Measurements from ENCODE around the gene KCTD10.
A peak's percentile ranks its signal among the peaks of the same experiment; 100 is the strongest.
"Not testable (repeated sequence)": the region's sequence is repeated elsewhere in the genome, so short reads cannot be mapped to it uniquely, and the experiment has no call there.

KCTD10 gene

DNA sequence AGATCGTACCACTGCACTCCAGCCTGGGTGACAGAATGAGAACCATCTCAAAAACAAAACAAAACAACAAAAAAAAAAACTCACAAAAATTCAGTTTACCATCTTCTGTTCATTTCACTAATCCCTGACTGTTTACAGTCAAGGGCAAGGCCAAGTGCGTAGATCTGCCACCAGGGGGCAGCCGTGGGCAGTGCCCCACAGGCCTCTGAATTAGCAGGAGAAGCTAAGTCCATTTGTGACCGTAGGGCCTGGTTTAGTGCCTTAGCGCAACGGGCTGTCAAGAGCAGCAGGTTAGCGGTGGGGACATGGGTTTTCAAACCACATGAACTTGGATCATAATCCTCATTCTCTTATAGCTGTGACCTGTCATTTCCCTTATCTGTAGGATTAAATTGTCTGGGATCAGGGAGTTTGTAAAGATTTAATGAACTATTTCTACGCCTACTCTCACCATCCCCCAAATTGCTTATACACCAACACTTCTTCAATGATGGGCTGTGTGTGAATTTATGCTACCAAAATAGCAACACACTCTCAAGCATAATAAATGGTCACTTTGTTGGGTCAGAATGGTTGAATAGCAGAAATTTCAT, 49.0 kb downstream of the KCTD10 start:
- DNase-seq (ENCODE audit: low read depth), result peak; percentile 86
- no peak for TF ChIP-seq POLR2A (IDR thresholded peaks at IDR 0.05; ENCODE audit: extremely low read depth, insufficient read length)
- TF ChIP-seq, protein P1, sequence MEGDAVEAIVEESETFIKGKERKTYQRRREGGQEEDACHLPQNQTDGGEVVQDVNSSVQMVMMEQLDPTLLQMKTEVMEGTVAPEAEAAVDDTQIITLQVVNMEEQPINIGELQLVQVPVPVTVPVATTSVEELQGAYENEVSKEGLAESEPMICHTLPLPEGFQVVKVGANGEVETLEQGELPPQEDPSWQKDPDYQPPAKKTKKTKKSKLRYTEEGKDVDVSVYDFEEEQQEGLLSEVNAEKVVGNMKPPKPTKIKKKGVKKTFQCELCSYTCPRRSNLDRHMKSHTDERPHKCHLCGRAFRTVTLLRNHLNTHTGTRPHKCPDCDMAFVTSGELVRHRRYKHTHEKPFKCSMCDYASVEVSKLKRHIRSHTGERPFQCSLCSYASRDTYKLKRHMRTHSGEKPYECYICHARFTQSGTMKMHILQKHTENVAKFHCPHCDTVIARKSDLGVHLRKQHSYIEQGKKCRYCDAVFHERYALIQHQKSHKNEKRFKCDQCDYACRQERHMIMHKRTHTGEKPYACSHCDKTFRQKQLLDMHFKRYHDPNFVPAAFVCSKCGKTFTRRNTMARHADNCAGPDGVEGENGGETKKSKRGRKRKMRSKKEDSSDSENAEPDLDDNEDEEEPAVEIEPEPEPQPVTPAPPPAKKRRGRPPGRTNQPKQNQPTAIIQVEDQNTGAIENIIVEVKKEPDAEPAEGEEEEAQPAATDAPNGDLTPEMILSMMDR (IDR thresholded peaks at IDR 0.05; ENCODE audit: low read depth, low read length), result peak; percentile 100
- H3K4me3 ChIP-seq (ENCODE audit: low read depth, low read length), result no peak overlapping the region

DNA sequence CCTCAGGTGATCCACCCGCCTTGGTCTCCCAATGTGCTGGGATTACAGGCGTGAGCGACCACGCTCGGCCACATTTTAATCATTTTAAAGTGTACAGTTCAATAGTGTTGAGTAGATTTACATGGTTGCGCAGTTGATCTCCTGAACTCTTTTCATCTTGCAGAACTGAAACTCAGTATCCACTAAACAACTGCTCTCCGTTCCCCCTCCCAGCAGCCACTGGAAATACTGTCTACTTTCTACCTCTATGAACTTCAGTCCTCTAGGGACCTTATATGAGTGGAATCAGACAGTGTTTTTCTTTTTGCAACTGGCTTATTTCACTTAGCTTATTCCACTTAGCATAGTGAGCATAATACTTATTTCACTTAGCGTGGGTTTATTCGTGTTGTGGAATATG, 53.7 kb downstream of the KCTD10 start:
- TF ChIP-seq, protein P2, sequence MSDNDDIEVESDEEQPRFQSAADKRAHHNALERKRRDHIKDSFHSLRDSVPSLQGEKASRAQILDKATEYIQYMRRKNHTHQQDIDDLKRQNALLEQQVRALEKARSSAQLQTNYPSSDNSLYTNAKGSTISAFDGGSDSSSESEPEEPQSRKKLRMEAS (IDR thresholded peaks at IDR 0.05; ENCODE audit: low read depth, low read length), result no peak
- TF ChIP-seq, protein P1 (IDR thresholded peaks at IDR 0.05; ENCODE audit: low read depth, low read length), result no peak
- TF ChIP-seq MYC (IDR thresholded peaks at IDR 0.05; ENCODE audit: low read depth, low read length) (no peak), POLR2A (IDR thresholded peaks at IDR 0.05; ENCODE audit: extremely low read depth, insufficient read length) (no peak)
- no peak overlapping the region for H3K4me3 ChIP-seq (ENCODE audit: low read depth, low read length)
- no peak for DNase-seq (ENCODE audit: low read depth)

DNA sequence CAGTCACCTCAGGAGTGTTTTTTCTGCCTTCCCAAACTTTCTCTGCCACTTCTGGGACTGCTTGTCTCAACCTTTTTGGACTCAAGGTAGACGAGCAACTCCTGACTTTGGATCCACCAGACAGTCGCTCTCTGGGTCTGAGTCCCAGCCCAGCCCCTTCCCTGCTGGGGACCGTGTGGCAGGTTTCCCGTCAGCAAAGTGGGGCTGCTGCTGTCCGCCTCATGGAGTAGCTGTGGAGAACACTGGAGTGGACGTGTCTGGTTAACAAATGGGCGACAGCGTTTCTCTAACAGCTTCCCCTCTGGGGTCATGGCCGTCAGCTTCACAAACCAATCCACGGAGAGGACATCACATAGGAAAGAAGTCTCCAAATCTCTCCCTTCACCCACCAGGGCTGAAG, 54.8 kb downstream of the KCTD10 start:
- no peak overlapping the region for H3K4me3 ChIP-seq (ENCODE audit: low read depth, low read length)
- TF ChIP-seq, protein P1 (IDR thresholded peaks at IDR 0.05; ENCODE audit: low read depth, low read length), result no peak
- TF ChIP-seq POLR2A (IDR thresholded peaks at IDR 0.05; ENCODE audit: extremely low read depth, insufficient read length) (no peak), MYC (IDR thresholded peaks at IDR 0.05; ENCODE audit: low read depth, low read length) (no peak)
- TF ChIP-seq, protein P2 (IDR thresholded peaks at IDR 0.05; ENCODE audit: low read depth, low read length), result no peak
- DNase-seq (ENCODE audit: low read depth), result no peak

DNA sequence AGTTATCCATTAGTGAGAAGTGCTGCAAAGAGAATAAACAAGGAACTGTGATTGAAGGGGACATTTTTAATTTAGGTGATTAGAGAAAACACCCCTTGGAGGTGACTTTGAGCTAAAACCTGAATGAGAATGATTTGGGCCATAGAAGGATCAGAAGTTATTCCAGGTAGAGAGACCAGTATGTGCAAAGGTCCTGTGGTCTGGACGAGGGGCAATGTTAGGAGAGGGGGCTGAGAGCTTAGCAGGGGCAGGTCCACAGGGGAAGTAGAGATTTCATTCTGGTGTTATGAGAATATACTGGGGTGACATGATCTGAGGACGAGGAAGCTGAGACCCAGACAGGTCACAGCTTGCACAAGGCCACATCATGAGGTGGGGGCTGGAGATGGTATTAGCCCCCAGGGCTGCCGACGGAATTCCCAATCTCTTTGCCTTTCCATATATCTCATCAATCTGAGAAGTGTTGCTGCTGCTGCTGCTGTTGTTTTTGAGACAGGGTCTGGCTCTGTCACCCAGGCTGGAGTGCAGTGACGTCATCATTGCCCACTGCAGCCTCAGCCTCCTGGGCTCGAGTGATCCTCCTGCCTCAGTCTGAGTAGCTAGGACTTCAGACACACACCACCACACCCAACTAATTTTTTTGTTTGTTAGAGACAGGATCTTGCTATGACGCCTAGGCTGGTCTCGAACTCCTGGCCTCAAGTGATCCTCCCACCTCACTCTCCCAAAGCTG, 55.6 kb downstream of the KCTD10 start:
- TF ChIP-seq MYC (IDR thresholded peaks at IDR 0.05; ENCODE audit: low read depth, low read length) (no peak), POLR2A (IDR thresholded peaks at IDR 0.05; ENCODE audit: extremely low read depth, insufficient read length) (no peak)
- TF ChIP-seq, protein P2 (IDR thresholded peaks at IDR 0.05; ENCODE audit: low read depth, low read length), result no peak
- TF ChIP-seq, protein P1 (IDR thresholded peaks at IDR 0.05; ENCODE audit: low read depth, low read length), result no peak
- H3K4me3 ChIP-seq (ENCODE audit: low read depth, low read length), result no peak overlapping the region
- no peak for DNase-seq (ENCODE audit: low read depth)

DNA sequence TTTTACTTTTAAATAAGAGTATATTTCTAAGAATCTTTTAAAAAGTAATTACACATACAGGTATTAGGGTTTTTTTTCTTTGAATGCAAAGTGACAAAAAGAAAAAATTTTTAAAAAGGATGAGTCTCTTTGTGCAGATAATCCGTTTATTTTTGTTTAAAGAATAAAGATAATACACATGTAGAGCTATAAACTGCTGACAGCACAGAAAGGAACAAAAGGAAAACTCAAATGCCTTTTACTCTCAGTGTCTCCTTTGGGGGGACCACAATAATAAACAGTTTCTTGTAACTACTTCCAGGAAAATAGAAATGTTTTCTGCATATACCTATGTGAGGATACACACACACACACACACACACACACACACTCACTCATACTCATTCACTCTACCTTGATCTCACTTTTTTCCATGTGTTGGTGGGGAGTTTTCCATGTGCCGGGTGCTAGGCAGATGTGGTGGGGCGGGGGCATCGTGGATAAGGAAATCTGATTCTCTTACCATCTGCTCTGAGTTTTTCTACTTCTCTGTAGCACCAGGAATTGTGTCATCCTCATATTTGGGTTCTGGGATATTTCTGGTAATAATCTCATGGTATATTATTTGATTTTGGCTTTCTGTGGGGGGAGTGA, 58.1 kb downstream of the KCTD10 start:
- no peak overlapping the region for H3K4me3 ChIP-seq (ENCODE audit: low read depth, low read length)
- TF ChIP-seq, protein P1 (IDR thresholded peaks at IDR 0.05; ENCODE audit: low read depth, low read length), result no peak
- TF ChIP-seq, protein P2 (IDR thresholded peaks at IDR 0.05; ENCODE audit: low read depth, low read length), result no peak
- no peak for TF ChIP-seq MYC (IDR thresholded peaks at IDR 0.05; ENCODE audit: low read depth, low read length)
- DNase-seq (ENCODE audit: low read depth), result no peak

DNA sequence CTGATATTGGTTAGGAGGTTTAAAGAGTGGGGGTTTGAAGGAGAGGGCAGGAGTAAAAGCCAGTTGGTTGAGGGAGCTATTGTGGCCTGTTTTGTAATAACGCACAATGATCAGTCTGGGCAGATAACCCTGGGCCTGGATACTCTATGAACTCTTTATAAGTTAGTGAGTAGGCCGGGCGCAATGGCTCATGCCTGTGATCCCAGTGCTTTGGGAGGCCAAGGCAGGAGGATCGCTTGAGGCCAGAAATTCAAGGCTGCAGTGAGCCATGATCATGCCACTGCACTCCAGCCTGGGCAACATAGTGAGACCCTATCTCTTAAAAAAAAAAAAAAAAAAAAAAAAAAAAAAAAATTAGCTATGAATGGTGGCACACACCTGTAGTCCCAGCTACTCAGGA, 71.0 kb downstream of the KCTD10 start:
- not testable (repeated sequence) for DNase-seq (ENCODE audit: low read depth)

DNA sequence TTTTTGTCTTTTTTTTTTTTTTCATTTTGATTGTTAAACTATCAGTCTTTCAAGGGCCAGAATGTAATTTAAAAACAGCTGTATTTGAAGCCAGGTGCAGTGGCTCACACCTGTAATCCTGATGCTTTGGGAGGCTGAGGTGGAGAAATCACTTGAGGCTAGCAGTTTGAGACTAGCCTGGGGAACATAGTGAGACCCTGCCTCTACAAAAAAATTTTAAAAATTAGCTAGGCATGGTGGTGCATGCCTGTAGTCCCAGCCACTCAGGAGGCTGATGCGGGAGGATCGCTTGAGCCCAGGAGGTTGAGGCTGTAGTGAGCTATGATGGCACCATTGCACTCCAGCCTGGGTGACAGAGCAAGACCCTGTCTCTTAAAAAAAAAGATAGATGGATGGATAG, 72.3 kb downstream of the KCTD10 start:
- not testable (repeated sequence) for H3K4me3 ChIP-seq (ENCODE audit: low read depth, low read length); DNase-seq (ENCODE audit: low read depth)

More for the DNA sequence above, 71.0 kb downstream of the KCTD10 start:
- not testable (repeated sequence) for H3K4me3 ChIP-seq (ENCODE audit: low read depth, low read length)
